Measurements from ENCODE around the gene CMTM3. TPM values are rescaled to one million over a fixed set of nuclear protein-coding genes. Genes with fewer than 3 reads are reported as not detected.
A peak's percentile ranks its signal among the peaks of the same experiment; 100 is the strongest.

Gene CMTM3
- total and polyA plus RNA-seq, 9 of the 15 experiments (the other 6 are each of a cell fraction or from before 2014, with no cell fraction given) = 4.6 to 33.4 (median 17.5) TPM

- TF ChIP-seq TEAD1 (CRISPR knock-in tag; IDR thresholded peaks at IDR 0.05) (peak in 1 of 2 experiments; percentile 88; a peak in 2 of 4 replicates), DDX20 (tag; IDR thresholded peaks at IDR 0.05; ENCODE audit: low read depth) (peak; percentile 77; the same call in 1 of the 2 replicates), PURB (CRISPR knock-in tag; IDR thresholded peaks at IDR 0.05; ENCODE audit: low read depth) (no peak), NR2C1 (IDR thresholded peaks at IDR 0.05) (no peak), NR2C1 (tag; IDR thresholded peaks at IDR 0.05) (peak; percentile 79), E2F4 (CRISPR knock-in tag; IDR thresholded peaks at IDR 0.05; ENCODE audit: low read depth) (no peak), GTF3C2 (IDR thresholded peaks at IDR 0.05; ENCODE audit: borderline replicate concordance, extremely low read depth, insufficient read length) (no peak), FOXA1 (IDR thresholded peaks at IDR 0.05; ENCODE audit: borderline replicate concordance) (no peak), CBX1 (IDR thresholded peaks at IDR 0.05; ENCODE audit: low read depth) (no peak), DPF2 (IDR thresholded peaks at IDR 0.05) (peak; percentile 64; the same call in 1 of the 2 replicates), CC2D1A (IDR thresholded peaks at IDR 0.05) (no peak), HSF4 (CRISPR knock-in tag; IDR thresholded peaks at IDR 0.05; ENCODE audit: borderline replicate concordance) (peak; percentile 51; the same call in 1 of the 2 replicates)
Measured at GRCh38 chr16:66603537-66604375, 748 bp upstream of the CMTM3 start (continued).
